HG03442 (cell line): Measurements from ENCODE around the gene ZNF557.
A peak's percentile ranks its signal among the peaks of the same experiment; 100 is the strongest.

ENCODE experiments used
- ATAC-seq: cut with Tn5 transposase; IDR thresholded peaks from one replicate; pipeline ENCODE4 v1.9.1; 2021; ENCODE audit warnings: mild to moderate bottlenecking, moderate library complexity; ENCODE audit not compliant: unreplicated experiment

ZNF557 gene

GRCh38 chr19:7074705-7075282 is 5.3 kb downstream of the ZNF557 start:
- ATAC-seq, result no peak

GRCh38 chr19:7076151-7076550 is 6.6 kb downstream of the ZNF557 start:
- no peak for ATAC-seq

- ATAC-seq, result no peak
Measured at GRCh38 chr19:7078008-7078407, 8.5 kb downstream of the ZNF557 start.

GRCh38 chr19:7083076-7083956 is 13.8 kb downstream of the ZNF557 start:
- no peak for ATAC-seq

- ATAC-seq, result no peak
Measured at GRCh38 chr19:7088999-7089398, 19.5 kb downstream of the ZNF557 start.

- no peak for ATAC-seq
Measured at GRCh38 chr19:7098096-7098495, 28.6 kb downstream of the ZNF557 start.

GRCh38 chr19:7098701-7099596 is 29.4 kb downstream of the ZNF557 start:
- peak; percentile 78 for ATAC-seq

- no peak for ATAC-seq
Measured at GRCh38 chr19:7099597-7099921, 30.1 kb downstream of the ZNF557 start.

- no peak for ATAC-seq
Measured at GRCh38 chr19:7101498-7102253, 32.2 kb downstream of the ZNF557 start.

- no peak for ATAC-seq
Measured at GRCh38 chr19:7104747-7105447, 35.4 kb downstream of the ZNF557 start.

- no peak for ATAC-seq
Measured at GRCh38 chr19:7106711-7107657, 37.5 kb downstream of the ZNF557 start.

- no peak for ATAC-seq
Measured at GRCh38 chr19:7109678-7110289, 40.3 kb downstream of the ZNF557 start.

GRCh38 chr19:7112675-7113074 is 43.2 kb downstream of the ZNF557 start:
- ATAC-seq, result no peak

GRCh38 chr19:7113233-7113632 is 43.7 kb downstream of the ZNF557 start:
- no peak for ATAC-seq

- no peak for ATAC-seq
Measured at GRCh38 chr19:7115721-7116120, 46.2 kb downstream of the ZNF557 start.

GRCh38 chr19:7117248-7117647 is 47.7 kb downstream of the ZNF557 start:
- ATAC-seq, result no peak

GRCh38 chr19:7119582-7119981 is 50.1 kb downstream of the ZNF557 start:
- no peak for ATAC-seq

GRCh38 chr19:7120499-7120898 is 51.0 kb downstream of the ZNF557 start:
- ATAC-seq, result no peak

GRCh38 chr19:7122701-7123100 is 53.2 kb downstream of the ZNF557 start:
- no peak for ATAC-seq
